HG03175 (cell line): ENCODE measurements around the gene PLS3.

Experiments
- ATAC-seq: cut with Tn5 transposase; IDR thresholded peaks from one replicate; pipeline ENCODE4 v1.9.1; 2021; ENCODE audit warnings: mild to moderate bottlenecking, moderate library complexity; ENCODE audit not compliant: unreplicated experiment

The PLS3 gene

DNA sequence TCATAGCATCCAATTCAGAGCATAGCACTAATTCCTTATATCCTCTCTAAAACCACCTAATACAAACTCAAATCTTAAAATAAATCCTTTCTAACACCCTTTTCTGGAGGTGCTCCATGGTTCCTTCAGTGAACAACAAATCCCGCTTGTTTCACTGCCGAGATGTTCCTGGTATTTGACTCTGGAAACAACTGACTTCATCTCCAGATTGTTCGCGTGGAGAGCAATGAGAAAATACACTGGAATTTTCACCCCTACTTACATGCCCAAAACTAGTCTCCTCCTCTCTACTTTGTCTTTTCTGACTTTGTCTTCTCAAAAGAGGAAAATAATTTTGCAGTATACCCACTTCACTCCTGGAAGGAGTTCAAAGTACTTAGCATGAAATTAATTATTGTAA, 129.0 kb downstream of the PLS3 start:
- no peak for ATAC-seq

DNA sequence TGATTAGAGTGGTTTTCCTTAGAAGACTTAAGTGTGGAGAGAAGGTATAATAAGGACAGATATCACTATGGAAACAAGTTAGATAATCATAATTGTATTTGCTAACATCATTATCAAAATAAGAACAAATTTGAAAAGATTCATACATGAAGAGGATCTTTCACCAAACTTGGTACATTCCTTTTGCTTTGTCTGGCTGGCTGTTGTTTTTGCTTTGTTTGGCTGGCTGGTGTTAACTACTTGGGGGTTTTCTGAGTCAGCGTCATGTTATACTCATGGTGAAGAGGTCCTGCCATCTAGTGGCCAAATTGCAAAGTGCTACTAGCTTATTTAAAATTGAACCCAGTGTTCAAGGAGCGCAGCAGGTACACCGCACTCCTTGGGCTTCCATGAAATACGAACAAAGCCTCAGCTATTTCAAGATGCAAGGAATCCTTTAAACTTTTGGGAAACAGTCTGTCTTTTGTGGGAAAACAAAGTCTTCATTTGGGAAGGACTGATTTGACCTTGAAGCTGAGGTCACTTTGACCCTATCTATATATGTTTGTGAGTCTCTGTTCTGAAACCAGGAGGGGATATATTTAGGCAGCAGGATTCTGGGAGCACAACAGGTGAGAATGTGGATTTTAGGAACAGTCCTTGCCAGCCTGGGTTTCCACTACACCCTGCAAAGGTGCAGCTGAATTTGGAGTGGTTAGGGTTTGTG, 129.7 kb downstream of the PLS3 start:
- peak; percentile 97 for ATAC-seq

DNA sequence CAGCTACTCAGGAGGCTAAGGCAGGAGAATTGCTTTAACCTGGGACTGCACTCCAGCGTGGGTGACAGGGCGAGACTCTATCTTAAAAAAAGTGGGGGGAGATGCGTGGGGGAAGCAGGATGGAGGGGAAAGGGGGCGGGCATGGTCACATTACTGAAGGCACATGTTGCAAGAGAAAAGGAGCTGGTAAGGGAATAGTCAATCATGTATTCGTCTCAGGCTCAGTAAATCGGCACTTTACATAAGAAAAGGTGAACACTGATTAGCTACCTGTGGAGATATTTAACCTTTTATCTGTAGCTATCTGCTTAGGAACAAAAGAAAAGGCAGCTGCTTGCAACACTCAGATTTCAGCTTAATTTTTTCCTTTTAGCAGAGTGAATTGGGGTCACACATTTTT, 132.5 kb downstream of the PLS3 start:
- no peak for ATAC-seq

DNA sequence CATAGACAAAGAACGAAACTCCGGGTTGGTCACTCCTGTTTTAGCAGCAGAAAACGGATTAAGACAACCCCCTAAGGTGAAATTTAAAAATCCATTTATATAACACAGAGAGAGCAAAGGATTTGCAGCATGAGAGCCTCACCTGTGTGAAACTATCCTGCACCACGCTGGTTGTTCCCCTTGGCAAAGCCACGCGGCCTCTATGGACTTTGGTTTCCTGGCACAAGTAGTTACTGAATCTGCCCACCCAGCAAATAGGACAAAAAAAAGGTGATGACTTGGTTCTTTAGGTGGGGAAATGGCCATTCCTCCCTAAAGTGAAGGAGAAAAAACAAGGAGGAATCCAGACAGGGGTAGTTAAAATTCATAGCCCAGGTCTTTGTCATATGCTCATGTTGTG, 133.1 kb downstream of the PLS3 start:
- no peak for ATAC-seq

DNA sequence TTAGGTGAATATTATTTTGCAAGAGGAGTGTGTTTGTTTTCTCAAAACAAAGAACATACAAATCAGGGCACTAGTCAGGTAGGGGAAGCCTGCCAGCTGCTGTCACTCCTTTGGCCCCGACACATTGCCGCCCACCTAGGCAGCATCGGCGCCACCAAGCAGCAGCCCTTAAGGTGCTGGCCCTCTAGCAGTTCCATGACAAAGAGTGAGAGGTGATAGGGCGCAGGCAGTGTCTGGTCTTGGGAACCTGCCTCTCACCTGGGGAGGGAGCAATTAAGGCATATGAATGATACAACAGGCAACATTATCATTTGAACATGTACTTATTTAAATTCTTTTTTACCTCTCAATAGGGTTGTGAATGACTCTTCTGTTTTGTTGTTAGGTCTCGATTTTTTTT, 135.1 kb downstream of the PLS3 start:
- ATAC-seq: no peak

DNA sequence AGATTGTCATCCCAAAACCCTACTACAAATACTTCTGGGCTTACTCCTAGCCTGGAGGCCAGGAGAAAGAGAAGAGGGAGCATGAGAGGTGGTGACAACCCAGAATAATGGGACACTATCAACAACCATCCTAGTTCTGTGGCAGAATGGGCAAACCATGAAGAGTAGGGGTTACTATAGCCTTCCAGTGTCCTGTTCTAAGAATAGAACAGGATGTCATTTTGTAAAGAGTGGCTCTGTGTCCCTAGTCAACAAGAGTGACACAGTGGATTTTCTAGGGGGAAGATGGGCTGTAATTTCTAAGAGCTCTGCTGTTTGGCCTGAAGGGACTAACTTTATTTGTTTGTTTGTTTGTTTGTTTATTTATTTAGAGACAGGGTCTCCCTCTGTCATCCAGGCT, 136.0 kb downstream of the PLS3 start:
- ATAC-seq: no peak

DNA sequence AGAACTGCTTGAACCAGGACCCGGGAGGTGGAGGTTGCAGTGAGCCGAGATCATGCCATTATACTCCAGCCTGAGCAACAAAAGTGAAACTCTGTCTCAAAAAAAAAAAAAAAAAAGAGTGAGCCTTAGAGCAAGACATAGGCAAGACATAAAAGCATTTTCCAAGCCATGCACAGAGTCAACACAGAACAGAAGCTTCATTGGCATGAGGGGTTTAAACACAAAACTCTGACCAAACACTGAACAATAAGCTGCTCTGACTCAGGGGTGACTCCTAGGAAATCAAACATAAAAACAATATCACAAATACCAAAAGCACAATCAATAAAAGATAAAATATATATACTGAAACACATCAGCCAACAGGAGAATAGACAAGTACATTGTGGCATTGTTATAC, 136.8 kb downstream of the PLS3 start:
- ATAC-seq: no peak
